ENCODE data around the gene ZNF593. TPM values are rescaled to one million over a fixed set of nuclear protein-coding genes. Genes with fewer than 3 reads are reported as not detected.

ZNF593 gene
- total RNA-seq, 2 experiments from 2014 or later: 27.3 to 28.6 TPM

DNA sequence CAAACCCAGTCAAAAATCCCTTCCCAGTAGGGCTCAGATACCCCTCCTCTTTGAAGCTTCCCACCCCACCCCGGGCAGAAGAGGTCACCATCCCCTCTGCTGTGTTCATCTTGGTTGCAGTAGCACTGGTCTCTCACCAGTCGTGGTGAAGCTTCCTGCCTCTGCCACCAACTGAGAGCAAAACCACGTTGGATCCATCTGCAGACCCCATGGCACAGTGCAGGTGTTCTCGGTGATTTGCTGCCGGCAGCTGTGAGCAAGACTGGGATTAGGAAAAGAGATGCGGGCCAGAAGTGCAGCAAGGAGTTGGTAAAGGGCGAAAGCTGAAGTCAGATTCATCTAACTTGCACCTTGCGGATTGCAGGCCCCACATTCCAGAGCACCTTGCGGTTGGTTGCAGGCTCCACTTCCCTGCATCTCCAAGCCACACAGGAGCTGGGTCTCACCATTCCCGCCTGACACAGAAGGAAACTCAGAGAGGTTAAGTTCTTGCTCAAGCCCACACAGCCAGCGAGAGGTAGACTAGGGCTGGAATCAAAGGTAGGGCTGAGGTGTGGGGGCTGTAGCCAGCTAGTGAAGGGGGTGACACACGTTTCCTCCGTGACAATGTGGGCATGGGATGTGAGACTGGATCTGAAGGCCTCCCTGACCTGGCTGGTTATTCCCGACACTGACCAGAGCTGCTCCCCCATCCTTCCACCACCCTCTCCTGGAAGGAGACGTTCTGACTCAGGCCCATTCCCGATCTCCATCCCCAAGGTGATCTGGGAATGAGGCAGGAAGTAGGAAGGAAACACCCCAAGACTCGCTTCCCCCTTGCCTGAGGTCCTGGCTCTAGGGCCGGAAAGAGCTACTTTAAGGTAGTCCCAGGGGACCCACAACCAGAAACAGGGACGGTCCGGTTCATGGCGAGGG, 14.1 kb upstream of the ZNF593 start:
- POLR2A ChIA-PET: interaction anchor here (0.6 kb wide), 1 partner anchor 119 kb away, joined by 3 read pairs; no protein-coding TSS in a partner anchor
- no peak for DNase-seq
- H3K9me3 Mint-ChIP-seq: no peaks in the 10 kb centered on the region
- H3K27ac Mint-ChIP-seq: no peak overlapping the region
- peaks cover 51% of the 10 kb centered on the region for H3K27me3 Mint-ChIP-seq
- CTCF ChIA-PET: interaction anchor here (0.7 to 4.0 kb wide), 6 partner anchors 11 to 261 kb away, joined by 3 to 21 read pairs (median 5); partner anchors contain the start of genes SH3BGRL3 and ZNF593
- no peak overlapping the region for H3K4me3 Mint-ChIP-seq
- no peaks in the 10 kb centered on the region for H3K36me3 Mint-ChIP-seq (ENCODE audit: low read depth)
- H3K4me1 Mint-ChIP-seq: peaks cover 3% of the 10 kb centered on the region

- Mint-ChIP-seq H3K27me3 (peaks cover 54% of the 10 kb centered on the region), H3K27ac (no peak overlapping the region), H3K9me3 (no peaks in the 10 kb centered on the region), H3K4me3 (no peak overlapping the region), H3K36me3 (ENCODE audit: low read depth) (no peaks in the 10 kb centered on the region), H3K4me1 (peaks cover 3% of the 10 kb centered on the region)
- ChIA-PET CTCF (interaction anchor here (1.0 to 4.0 kb wide), 6 partner anchors 12 to 261 kb away, joined by 4 to 21 read pairs (median 6); partner anchors contain the start of genes C1orf232, SH3BGRL3 and ZNF593), POLR2A (interaction anchor here (0.6 kb wide), 1 partner anchor 87 kb away, joined by 5 read pairs; no protein-coding TSS in a partner anchor)
- DNase-seq: no peak
Observed at GRCh38 chr1:26156285-26157038, 13.2 kb upstream of the ZNF593 start.

DNA sequence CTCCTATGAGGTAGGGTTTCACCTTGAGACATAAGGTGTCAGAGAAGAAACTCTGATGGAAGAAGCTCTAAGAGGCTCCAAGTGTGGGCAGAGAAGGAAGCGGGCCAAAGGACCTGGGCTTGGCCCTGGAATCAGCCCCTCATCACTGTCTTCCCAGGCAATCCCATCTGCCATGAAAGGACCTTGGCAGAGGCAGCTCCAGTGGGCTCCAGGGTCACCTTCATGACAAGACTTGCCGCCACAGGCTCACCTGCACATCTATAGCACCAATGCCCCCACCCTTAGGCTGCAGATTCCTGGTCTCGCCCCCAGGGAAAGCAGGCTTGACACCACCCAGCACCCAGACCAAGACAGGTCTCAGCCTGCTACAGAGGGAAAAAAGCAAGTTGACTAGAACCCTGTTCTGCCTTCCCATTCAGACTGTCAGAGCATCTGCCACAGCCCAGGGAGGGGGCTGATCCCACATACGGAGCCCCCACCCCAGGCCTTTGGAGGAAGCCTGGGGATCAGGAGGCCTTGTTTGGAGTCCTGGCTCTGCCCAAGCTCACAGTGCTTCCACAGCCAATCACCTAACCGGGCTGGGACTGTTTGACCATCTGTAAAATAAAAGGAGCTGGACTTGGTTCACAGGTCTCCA, 11.3 kb upstream of the ZNF593 start:
- no peak overlapping the region for H3K27ac Mint-ChIP-seq
- no peaks in the 10 kb centered on the region for H3K36me3 Mint-ChIP-seq (ENCODE audit: low read depth)
- H3K27me3 Mint-ChIP-seq: peaks cover 59% of the 10 kb centered on the region
- DNase-seq: no peak
- no peak overlapping the region for H3K4me3 Mint-ChIP-seq
- ChIA-PET CTCF (interaction anchor here (1.0 to 3.3 kb wide), 3 partner anchors 11 to 117 kb away, joined by 3 to 11 read pairs (median 3); partner anchors contain the start of genes C1orf232 and ZNF593), POLR2A (no interaction called here)
- H3K4me1 Mint-ChIP-seq: peaks cover 7% of the 10 kb centered on the region
- no peaks in the 10 kb centered on the region for H3K9me3 Mint-ChIP-seq

GRCh38 chr1:26158908-26159742, 10.6 kb upstream of the ZNF593 start, which contains the start of gene FAM110D:
Gene FAM110D (plus strand): TSS chr1:26159079. CDS start chr1:26161292, 2,213 bp downstream.
- CTCF ChIA-PET: interaction anchor here (0.8 to 3.3 kb wide), 2 partner anchors 11 to 673 kb away, joined by 3 to 11 read pairs; partner anchors contain the start of genes C1orf232 and ZNF593
- H3K27me3 Mint-ChIP-seq: peaks cover 58% of the 10 kb centered on the region
- no peaks in the 10 kb centered on the region for H3K9me3 Mint-ChIP-seq
- no peak within 1 kb of the TSS for H3K27ac Mint-ChIP-seq
- DNase-seq: no peak
- H3K4me1 Mint-ChIP-seq: peaks cover 12% of the 10 kb centered on the region
- no peak within 1 kb of the TSS for H3K4me3 Mint-ChIP-seq
- H3K36me3 Mint-ChIP-seq (ENCODE audit: low read depth): no peaks in the 10 kb centered on the region
- POLR2A ChIA-PET: no interaction called here

GRCh38 chr1:26159743-26160039, 10.0 kb upstream of the ZNF593 start:
- ChIA-PET POLR2A (no interaction called here), CTCF (interaction anchor here (0.8 to 3.3 kb wide), 3 partner anchors 10 to 672 kb away, joined by 3 to 11 read pairs (median 4); partner anchors contain the start of genes C1orf232, CEP85 and ZNF593)
- DNase-seq: no peak
- H3K36me3 Mint-ChIP-seq (ENCODE audit: low read depth): no peaks in the 10 kb centered on the region
- H3K27me3 Mint-ChIP-seq: peaks cover 58% of the 10 kb centered on the region
- no peak overlapping the region for H3K27ac Mint-ChIP-seq
- H3K9me3 Mint-ChIP-seq: no peaks in the 10 kb centered on the region
- no peak overlapping the region for H3K4me3 Mint-ChIP-seq
- peaks cover 15% of the 10 kb centered on the region for H3K4me1 Mint-ChIP-seq

DNA sequence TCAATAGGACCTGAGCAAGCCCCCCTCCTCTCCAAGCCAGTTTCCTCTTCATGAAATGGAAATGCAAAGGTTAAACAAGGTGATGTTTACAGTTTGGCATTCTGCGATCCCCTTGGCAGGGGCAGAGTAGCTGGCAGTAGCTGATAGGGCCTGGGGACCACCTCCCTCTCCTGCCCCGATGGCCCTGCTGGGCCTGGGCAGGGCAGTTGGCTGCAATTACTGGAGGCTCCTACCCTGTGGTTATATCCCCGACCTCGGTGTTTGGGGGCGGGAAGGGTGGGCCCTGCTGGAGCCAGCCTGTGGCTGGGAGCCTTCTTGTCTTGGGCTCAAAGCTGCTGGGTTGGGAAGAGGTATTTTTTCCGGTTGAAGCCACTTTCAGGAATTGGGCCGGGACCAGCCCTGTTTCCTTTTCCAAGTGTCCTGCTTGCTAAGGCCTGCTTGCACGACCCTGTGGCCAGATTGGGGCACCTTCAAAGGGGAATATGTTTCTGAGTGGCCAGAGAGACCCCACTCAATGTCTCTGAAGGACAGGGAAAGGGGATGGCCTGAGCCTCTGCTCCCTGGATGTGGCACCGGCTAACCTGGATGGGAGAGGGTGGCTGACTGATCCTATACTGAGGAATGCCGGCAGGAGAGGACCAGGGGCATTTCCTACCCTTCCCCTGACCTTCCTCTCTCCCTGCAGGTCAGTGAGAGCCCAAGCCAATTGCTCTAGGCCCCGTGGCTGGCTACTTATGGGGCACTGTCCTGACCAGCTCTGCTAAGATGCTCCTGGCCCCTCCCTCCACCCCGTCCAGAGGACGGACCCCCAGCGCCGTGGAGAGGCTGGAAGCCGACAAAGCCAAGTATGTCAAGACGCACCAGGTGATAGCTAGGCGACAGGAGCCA, 8.9 kb upstream of the ZNF593 start:
- CTCF ChIA-PET: interaction anchor here (0.7 to 1.5 kb wide), 5 partner anchors 9 to 130 kb away, joined by 3 to 5 read pairs (median 4); partner anchors contain the start of genes CEP85 and ZNF593
- Mint-ChIP-seq H3K4me1 (peaks cover 25% of the 10 kb centered on the region), H3K36me3 (ENCODE audit: low read depth) (no peaks in the 10 kb centered on the region), H3K27me3 (peaks cover 51% of the 10 kb centered on the region), H3K27ac (no peak overlapping the region), H3K9me3 (no peaks in the 10 kb centered on the region), H3K4me3 (no peak overlapping the region)
- POLR2A ChIA-PET: no interaction called here
- DNase-seq: no peak

GRCh38 chr1:26161415-26162219, 8.1 kb upstream of the ZNF593 start:
- Mint-ChIP-seq H3K27me3 (peaks cover 47% of the 10 kb centered on the region), H3K9me3 (no peaks in the 10 kb centered on the region), H3K4me1 (peaks cover 26% of the 10 kb centered on the region), H3K36me3 (ENCODE audit: low read depth) (no peaks in the 10 kb centered on the region), H3K4me3 (peak overlapping the region; percentile 50), H3K27ac (no peak overlapping the region)
- peak; percentile 47 for DNase-seq
- POLR2A ChIA-PET: no interaction called here
- CTCF ChIA-PET: interaction anchor here (0.7 to 1.2 kb wide), 5 partner anchors 9 to 131 kb away, joined by 3 to 5 read pairs (median 3); partner anchors contain the start of gene ZNF593

- peaks cover 44% of the 10 kb centered on the region for H3K27me3 Mint-ChIP-seq
Observed at GRCh38 chr1:26162220-26162709, 7.4 kb upstream of the ZNF593 start.

DNA sequence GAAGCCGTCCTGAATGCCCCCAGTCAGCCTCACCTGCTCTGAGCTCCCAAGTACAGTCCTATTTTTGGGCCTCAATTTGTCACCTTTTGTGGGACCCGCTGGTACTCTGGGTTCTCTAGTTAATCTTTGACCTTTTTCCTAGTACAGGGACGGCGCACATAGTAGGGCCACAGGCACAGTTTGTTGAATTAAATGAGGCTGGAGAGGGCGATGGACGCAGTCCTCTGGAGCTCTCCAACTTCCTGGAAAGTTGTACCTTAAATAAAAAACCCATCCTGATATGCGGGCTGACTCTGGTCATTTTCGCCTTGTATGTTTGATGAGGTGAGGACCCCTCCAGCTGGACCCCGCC, 6.0 kb upstream of the ZNF593 start:
- H3K27ac Mint-ChIP-seq: no peak overlapping the region
- ChIA-PET CTCF (interaction anchor here (1.2 kb wide), 1 partner anchor 18 kb away, joined by 5 read pairs; no protein-coding TSS in a partner anchor), POLR2A (no interaction called here)
- H3K4me3 Mint-ChIP-seq: no peak overlapping the region
- no peaks in the 10 kb centered on the region for H3K9me3 Mint-ChIP-seq
- H3K27me3 Mint-ChIP-seq: peaks cover 43% of the 10 kb centered on the region
- DNase-seq: no peak
- no peaks in the 10 kb centered on the region for H3K36me3 Mint-ChIP-seq (ENCODE audit: low read depth)
- H3K4me1 Mint-ChIP-seq: peaks cover 32% of the 10 kb centered on the region

More at GRCh38 chr1:26162220-26162709, 7.4 kb upstream of the ZNF593 start:
- ChIA-PET POLR2A (no interaction called here), CTCF (interaction anchor here (0.8 to 1.2 kb wide), 4 partner anchors 8 to 132 kb away, joined by 3 to 5 read pairs (median 3); partner anchors contain the start of gene ZNF593)
- no peak overlapping the region for H3K27ac Mint-ChIP-seq
- no peak for DNase-seq
- H3K4me3 Mint-ChIP-seq: peak overlapping the region; percentile 50
- peaks cover 29% of the 10 kb centered on the region for H3K4me1 Mint-ChIP-seq
- no peaks in the 10 kb centered on the region for H3K36me3 Mint-ChIP-seq (ENCODE audit: low read depth)
- H3K9me3 Mint-ChIP-seq: no peaks in the 10 kb centered on the region

Data from activated CD4-positive, alpha-beta T cell treated with anti-CD3 and anti-CD28 coated beads, Interleukin-2, amount 10 ng/mL, durations not matched to agents 7 days and 5 days (primary cell).